HAP-1 (cell line): ENCODE data around the gene EYS.

Experiments used
- DNase-seq, 2 experiments: peaks; one replicate each; pipeline ENCODE4 v3.0.0-alpha.2; 2016 to 2020; ENCODE audit warnings: low spot score in 2 of 2
- H3K27me3 ChIP-seq: fragments of 250-450 bp; sonication (Bioruptor Pico); 2 replicates; pipeline ENCODE4 v1.5.1; 2020; ENCODE audit warnings: low read depth, mild to moderate bottlenecking, moderate library complexity
- H3K36me3 ChIP-seq: fragments of 250-450 bp; sonication (Bioruptor Pico); replicated peaks from 2 replicates; pipeline ENCODE4 v1.5.1; 2020; ENCODE audit warnings: mild to moderate bottlenecking
- H3K4me1 ChIP-seq: fragments of 250-450 bp; sonication (Bioruptor Pico); 2 replicates; pipeline ENCODE4 v1.5.1; 2020; ENCODE audit warnings: mild to moderate bottlenecking
- H3K4me3 ChIP-seq: fragments of 250-450 bp; sonication (Bioruptor Pico); 2 replicates; pipeline ENCODE4 v1.5.1; 2020; ENCODE audit warnings: mild to moderate bottlenecking, moderate library complexity
- H3K9me3 ChIP-seq: fragments of 250-450 bp; sonication (Bioruptor Pico); 2 replicates; pipeline ENCODE4 v1.5.1; 2020; ENCODE audit warnings: mild to moderate bottlenecking, moderate library complexity
- in situ Hi-C: fragments of 300-500 bp; cut with MboI; formaldehyde crosslinking; loops from 3 replicates; pipeline ENCODE4 v1.14.3; 2020; ENCODE audit warnings: low sequenced_read_pairs, inconsistent platforms, mixed read lengths

The EYS gene

DNA sequence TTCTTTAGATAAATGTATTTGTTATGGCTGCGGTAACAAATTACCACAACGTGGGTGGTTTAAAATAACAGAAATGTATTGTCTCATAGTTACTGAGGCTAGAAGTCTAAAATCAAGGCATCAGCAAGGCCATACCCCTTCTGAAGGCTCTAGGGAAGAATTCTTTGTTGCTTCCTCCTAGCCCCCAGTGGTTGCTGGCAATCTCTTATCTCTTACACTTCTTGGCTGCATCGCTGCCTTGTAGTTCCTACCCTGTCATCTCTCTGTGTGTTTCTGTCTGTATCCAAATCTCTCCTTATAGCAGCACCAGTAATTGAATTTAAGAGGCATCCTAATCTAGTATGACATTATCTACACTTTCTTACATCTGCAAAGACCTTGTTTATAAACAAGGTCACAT lies 1536.7 kb downstream of the EYS start:
- no peaks in the 10 kb centered on the region for H3K27me3 ChIP-seq
- H3K9me3 ChIP-seq: no peaks in the 10 kb centered on the region
- H3K4me1 ChIP-seq: no peaks in the 10 kb centered on the region
- DNase-seq: no peak
- in situ Hi-C loops: no loop called here
- no peaks in the 10 kb centered on the region for H3K36me3 ChIP-seq
- no peak overlapping the region for H3K4me3 ChIP-seq

DNA sequence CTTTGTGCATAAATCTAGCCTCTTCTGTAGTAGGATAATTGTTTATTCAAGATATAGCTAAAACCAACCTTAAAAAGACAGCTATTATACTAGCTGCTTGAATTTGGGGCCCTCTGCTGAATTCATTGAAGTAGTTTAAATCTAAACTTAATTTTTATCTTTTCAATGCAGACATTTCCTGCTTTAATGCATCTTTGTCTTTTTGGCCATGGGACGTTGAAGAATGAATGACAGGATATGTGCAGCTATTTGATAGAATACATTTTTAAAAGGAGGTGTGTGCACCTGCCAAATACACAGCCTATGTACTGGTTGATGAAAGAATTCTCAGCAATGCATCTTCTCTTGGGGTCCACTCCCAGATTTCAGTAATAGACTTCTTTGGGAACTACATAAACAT lies 1546.5 kb downstream of the EYS start:
- no peaks in the 10 kb centered on the region for H3K36me3 ChIP-seq
- DNase-seq: no peak
- no peaks in the 10 kb centered on the region for H3K9me3 ChIP-seq
- H3K4me1 ChIP-seq: no peaks in the 10 kb centered on the region
- in situ Hi-C loops: no loop called here
- no peak overlapping the region for H3K4me3 ChIP-seq
- H3K27me3 ChIP-seq: no peaks in the 10 kb centered on the region

DNA sequence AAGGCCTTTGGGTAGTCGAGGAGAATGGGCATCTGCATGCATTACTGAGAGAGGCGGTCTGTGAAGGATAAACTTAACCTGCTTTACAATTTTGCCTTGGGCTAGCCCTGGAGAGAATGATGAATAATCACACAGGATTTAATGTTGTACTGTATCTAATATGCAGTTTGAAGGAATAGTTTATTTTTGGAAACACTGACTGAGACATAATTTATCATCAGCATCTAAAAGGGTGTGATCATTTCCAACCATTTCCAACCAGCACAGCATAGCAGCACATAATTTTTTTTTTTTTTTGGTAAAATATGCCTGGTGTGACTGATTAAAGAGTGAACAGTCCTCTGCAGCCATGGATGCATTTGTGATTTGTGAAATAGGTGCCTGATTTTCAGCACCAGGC lies 1552.0 kb downstream of the EYS start:
- in situ Hi-C loops: no loop called here

DNA sequence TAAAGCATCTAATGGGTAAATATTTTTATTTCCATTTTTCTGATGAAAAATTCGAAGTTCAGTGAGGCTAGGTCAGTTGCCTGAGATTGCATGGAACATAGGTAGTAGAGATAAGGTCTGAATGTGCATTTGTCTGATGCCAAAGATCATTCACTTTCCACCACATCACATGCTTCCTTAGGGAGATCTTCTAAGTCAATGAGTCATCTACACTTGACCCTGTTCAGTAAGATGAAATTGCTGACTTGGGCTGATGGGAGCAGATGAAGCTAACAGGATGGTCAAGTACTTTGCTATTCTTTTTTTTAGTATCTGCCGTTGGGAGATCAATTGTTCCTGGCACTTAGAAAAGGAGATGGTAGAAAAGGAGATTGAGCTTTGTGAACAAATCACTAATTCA lies 1560.2 kb downstream of the EYS start:
- H3K36me3 ChIP-seq: no peaks in the 10 kb centered on the region
- H3K9me3 ChIP-seq: no peaks in the 10 kb centered on the region
- in situ Hi-C loops: no loop called here
- no peaks in the 10 kb centered on the region for H3K4me1 ChIP-seq
- no peak overlapping the region for H3K4me3 ChIP-seq
- DNase-seq: no peak
- no peaks in the 10 kb centered on the region for H3K27me3 ChIP-seq

More for the DNA sequence above, 1552.0 kb downstream of the EYS start:
- Histone ChIP-seq H3K9me3 (no peaks in the 10 kb centered on the region), H3K4me1 (no peaks in the 10 kb centered on the region), H3K27me3 (no peaks in the 10 kb centered on the region), H3K36me3 (no peaks in the 10 kb centered on the region), H3K4me3 (no peak overlapping the region)
- DNase-seq: no peak

DNA sequence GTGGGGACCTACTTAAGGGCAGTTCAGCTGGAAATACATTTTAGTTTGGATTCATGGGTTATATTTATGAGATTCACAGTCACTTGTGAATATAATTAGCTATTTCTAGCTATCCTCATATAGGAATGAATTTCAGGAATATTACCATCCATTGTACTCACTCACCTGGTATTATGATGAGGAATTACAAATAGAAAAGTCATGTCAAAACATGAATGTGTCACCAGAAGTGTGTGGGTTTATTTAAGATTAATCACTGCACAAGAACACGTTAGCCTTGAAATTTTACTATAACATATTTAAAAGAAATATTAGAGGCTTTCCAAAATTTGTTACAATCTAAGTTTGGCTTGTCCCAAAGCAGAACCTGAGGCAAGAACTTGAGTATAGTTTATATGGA lies 1560.9 kb downstream of the EYS start:
- in situ Hi-C loops: no loop called here
- DNase-seq: no peak
- no peak overlapping the region for H3K4me3 ChIP-seq
- no peaks in the 10 kb centered on the region for H3K36me3 ChIP-seq
- no peaks in the 10 kb centered on the region for H3K4me1 ChIP-seq
- no peaks in the 10 kb centered on the region for H3K9me3 ChIP-seq
- no peaks in the 10 kb centered on the region for H3K27me3 ChIP-seq

DNA sequence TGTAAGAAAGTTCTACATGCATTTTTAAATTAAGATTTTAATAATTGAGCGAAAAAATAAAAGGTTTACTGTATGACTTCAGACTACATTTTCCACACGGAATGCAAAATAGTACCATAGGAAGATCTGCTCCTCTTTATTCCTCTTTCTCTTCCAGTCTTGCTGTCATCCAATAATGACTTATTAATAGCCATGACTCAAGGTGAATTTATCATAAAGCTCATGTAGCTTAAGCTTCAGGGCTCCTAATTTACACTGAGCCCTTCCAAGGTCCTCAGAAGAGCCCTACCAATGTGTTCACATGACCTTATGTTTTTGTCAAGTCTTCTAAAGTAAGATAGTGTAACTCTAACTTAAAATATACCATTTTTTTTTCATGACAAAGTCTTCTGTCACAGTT lies 1561.4 kb downstream of the EYS start:
- Histone ChIP-seq H3K27me3 (no peaks in the 10 kb centered on the region), H3K4me1 (no peaks in the 10 kb centered on the region), H3K9me3 (no peaks in the 10 kb centered on the region), H3K4me3 (no peak overlapping the region), H3K36me3 (no peaks in the 10 kb centered on the region)
- in situ Hi-C loops: no loop called here
- DNase-seq: no peak

DNA sequence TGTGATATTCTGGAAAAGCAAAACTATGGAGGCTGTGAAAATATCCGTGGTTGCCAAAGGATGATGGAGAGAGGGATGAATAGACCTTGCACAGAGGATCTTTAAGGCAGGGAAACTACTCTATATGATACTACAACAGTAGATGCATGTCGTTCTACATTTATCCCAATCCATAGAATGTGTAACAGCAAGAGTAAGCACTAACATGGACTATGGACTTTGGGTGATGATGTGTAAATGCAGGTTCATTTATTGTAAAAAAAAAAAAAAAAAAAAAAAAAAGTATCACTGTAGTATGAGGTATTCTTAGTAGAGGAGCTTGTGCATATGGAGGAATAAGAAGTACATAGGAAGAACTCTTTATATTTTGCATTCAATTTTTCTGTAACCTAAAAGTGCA lies 1563.9 kb downstream of the EYS start:
- no peak for DNase-seq
- H3K4me1 ChIP-seq: no peaks in the 10 kb centered on the region
- H3K4me3 ChIP-seq: no peak overlapping the region
- no peaks in the 10 kb centered on the region for H3K27me3 ChIP-seq
- in situ Hi-C loops: no loop called here
- no peaks in the 10 kb centered on the region for H3K9me3 ChIP-seq
- no peaks in the 10 kb centered on the region for H3K36me3 ChIP-seq

DNA sequence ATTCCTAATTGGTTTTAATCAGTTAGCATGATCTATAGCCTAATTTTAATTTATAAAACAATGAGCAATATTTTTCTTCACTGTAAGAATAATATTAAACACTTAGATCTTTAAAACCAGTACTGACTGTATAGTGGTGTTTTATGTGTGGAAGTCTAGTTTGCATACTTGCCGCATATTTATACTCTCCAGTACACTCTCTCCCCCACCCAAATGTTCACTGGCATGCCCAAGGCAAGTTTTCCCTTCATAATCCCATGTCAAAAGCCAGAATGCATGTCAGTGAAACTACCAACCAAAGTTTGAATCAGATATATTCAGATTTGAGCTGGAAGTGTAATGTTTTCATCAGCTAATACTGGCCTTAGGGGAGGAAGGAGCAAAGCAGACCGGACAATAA lies 1565.3 kb downstream of the EYS start:
- no peaks in the 10 kb centered on the region for H3K4me1 ChIP-seq
- in situ Hi-C loops: no loop called here
- no peak for DNase-seq
- H3K36me3 ChIP-seq: no peaks in the 10 kb centered on the region
- H3K4me3 ChIP-seq: no peak overlapping the region
- no peaks in the 10 kb centered on the region for H3K9me3 ChIP-seq
- no peaks in the 10 kb centered on the region for H3K27me3 ChIP-seq

DNA sequence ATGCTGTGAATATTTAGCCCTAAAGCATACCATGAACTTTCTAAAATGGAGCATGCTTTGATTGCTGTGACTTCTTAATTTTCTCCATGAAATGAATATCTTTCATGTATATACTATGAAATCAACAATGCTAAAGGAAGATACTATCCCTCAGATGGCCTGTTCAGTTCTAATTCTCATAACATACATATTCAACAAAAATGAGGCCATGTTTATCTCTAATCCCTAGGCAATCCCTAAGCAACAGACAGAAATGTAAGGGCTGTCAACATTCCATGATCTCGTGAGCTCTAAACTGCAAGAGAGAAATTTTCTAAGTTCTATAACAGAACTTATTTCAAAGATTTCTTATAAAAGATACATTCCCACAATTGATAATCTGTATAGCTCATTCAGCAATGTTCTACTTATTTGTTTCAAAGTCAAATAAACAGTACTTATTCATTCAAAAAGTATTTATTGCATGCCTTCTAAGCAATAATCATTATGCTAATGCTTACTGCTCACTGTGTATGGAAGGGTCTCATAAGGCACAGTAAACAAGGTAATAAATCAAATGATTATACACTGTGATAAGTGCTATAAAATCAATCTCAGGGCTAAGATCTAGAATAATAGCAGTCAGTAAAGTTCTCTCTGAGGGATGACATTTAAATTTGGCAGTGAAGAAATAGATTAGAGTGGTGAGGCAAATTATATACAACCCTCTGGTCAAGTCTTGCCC lies 1578.6 kb downstream of the EYS start:
- in situ Hi-C loops: no loop called here
- Histone ChIP-seq H3K4me3 (no peak overlapping the region), H3K4me1 (no peaks in the 10 kb centered on the region), H3K9me3 (no peaks in the 10 kb centered on the region), H3K27me3 (no peaks in the 10 kb centered on the region), H3K36me3 (no peaks in the 10 kb centered on the region)
- no peak for DNase-seq

DNA sequence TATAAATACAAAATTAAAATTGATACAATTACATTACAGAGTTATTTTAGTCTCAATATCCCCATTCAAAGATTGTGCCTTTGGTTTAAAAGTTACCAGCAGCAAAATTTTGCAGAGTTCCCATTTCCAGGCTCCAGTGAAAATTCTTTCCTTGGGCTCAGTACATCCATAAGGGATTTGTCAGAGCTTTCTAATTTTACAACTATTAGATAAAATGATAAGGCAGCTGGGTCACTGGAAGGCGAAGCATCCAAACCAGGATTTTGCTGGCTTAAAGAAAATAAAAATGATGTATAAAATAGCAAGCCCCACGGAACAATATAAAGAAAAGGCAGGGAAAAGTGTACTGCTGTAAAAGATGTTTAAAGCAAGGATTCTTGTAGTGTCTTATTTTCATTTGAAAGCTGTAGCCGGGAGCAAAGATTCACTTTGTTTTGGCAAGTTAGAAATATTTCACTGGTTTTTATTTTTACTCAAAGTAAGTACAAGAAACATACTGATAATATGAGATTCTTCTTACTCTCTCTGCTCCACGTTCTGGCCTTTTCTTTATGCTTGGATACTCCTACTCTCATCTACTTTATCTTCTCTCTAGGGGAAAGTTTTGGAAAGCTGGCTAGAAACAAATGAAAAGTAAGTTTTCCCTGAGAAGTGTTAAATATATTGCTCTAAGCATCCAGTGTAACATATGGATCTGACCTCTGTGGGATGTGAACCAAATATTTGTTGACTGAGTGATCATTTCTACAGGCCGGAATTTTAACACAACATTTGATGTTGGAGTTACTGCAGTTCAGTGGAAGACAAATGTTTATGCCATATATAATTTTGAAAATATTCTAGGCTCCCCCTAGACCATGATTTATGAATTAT lies 1583.0 kb downstream of the EYS start:
- in situ Hi-C loops: no loop called here
- Histone ChIP-seq H3K27me3 (no peaks in the 10 kb centered on the region), H3K36me3 (no peaks in the 10 kb centered on the region), H3K4me3 (no peak overlapping the region), H3K9me3 (no peaks in the 10 kb centered on the region), H3K4me1 (no peaks in the 10 kb centered on the region)
- no peak for DNase-seq

DNA sequence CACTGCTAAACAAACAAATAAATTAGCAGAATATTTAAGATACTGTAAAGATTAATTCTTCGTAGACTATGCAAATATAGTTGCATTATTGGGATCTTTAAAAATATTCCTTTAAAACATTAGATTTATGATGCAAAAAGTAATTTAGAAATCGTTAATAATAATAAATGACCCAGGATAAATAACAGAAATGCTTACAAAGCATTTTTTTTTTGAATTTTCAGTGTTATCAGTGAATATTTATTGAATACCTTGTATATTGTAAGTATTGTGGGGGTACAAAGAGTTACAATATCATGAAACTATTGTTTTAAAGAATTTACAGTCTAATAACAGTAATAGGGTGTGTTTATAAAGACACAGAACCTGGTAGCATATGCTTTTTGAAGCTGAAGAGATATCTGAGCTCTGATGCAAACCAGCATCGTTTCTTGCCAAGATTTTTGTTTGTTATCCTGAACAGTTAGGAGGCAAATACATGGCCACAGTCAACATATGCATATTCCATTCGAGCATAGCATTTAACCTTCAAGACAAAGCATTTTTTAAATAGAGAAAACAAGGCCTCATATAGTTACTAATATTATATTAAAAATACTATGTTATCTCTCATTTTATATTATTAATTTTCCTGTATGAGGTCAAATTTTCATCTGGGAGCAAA lies 1584.2 kb downstream of the EYS start:
- in situ Hi-C loops: no loop called here
- Histone ChIP-seq H3K36me3 (no peaks in the 10 kb centered on the region), H3K4me1 (no peaks in the 10 kb centered on the region)

DNA sequence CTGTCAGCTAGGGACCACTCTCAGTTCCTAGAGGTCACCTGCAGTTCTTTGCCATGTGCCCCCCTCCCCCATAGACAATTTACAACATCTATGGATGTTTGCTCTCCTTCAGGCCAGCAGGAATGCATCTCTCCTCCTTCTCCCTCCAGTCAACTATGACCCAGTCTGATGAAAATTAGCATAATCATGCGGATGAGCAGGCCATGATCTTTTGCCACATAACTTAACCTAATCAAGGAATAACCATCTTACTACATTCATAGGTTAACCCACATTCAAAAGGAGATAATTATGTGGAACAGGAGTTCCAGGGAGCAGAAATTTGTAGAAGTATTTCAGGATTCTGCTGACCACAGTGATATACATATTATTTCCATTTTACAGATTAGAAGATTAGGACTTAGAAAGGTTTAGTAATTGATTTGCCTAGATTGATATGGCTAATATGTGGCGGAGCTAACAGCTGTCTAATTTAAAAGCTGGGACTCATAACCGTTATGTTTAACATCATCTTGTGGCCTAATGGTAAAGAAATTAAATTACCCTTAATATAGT lies 1585.9 kb downstream of the EYS start:
- no peak for DNase-seq
- no peaks in the 10 kb centered on the region for H3K36me3 ChIP-seq
- H3K4me3 ChIP-seq: no peak overlapping the region
- H3K9me3 ChIP-seq: no peaks in the 10 kb centered on the region
- in situ Hi-C loops: no loop called here
- H3K27me3 ChIP-seq: no peaks in the 10 kb centered on the region
- no peaks in the 10 kb centered on the region for H3K4me1 ChIP-seq

More for the DNA sequence above, 1584.2 kb downstream of the EYS start:
- DNase-seq: no peak
- H3K9me3 ChIP-seq: no peaks in the 10 kb centered on the region
- H3K4me3 ChIP-seq: no peak overlapping the region
- no peaks in the 10 kb centered on the region for H3K27me3 ChIP-seq

DNA sequence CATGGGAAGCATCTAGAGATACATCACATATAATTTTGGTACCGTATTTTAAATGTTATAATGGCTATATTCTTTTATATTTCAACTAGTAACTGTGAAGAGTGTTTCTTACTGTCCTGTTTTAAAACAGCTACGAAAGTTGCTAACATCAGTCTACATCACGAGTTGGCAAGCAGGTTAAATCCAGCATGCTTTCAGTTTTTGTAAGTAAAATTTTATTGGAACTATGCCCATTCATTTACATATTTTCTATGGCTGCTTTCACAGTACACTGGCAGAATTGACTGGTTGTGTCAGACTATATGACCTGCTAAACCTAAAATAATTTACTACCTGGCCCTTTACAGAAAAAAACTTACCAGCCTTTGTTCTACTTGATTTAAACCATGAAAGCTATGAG lies 1593.3 kb downstream of the EYS start:
- Histone ChIP-seq H3K4me3 (no peak overlapping the region), H3K9me3 (no peaks in the 10 kb centered on the region), H3K4me1 (no peaks in the 10 kb centered on the region), H3K27me3 (no peaks in the 10 kb centered on the region), H3K36me3 (no peaks in the 10 kb centered on the region)
- DNase-seq: peak in 1 of 2 experiments; percentile 11
- in situ Hi-C loops: no loop called here

DNA sequence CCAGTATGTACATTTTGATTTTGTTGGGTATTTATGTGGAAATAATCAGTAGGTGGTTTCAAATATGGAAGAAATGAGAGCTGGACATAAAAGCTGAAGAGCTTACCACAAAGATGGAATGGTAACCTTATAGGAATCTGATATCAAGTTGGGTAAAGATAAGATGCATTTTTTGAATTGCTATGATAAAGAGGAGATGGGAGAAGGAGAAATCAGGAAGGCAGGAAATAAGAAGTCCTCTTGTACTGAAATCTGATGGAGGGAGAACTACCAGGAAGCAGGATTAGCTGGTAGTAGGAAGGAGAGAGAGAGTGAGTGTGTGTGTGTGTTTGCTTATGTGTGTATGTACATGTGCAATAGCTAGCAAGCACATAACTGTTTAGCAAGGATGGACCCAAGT lies 1603.0 kb downstream of the EYS start:
- no peak overlapping the region for H3K4me3 ChIP-seq
- no peaks in the 10 kb centered on the region for H3K9me3 ChIP-seq
- no peaks in the 10 kb centered on the region for H3K27me3 ChIP-seq
- no peaks in the 10 kb centered on the region for H3K4me1 ChIP-seq
- in situ Hi-C loops: no loop called here
- H3K36me3 ChIP-seq: no peaks in the 10 kb centered on the region
- no peak for DNase-seq
